Psoas muscle (tissue), 8 donors: ENCODE results near the gene TTYH1. TPM values are rescaled to one million over a fixed set of nuclear protein-coding genes. Genes with fewer than 3 reads are reported as not detected.

Experiments used
- ATAC-seq, 4 donors: fragments of 200-7000 bp; cut with Tn5 transposase; one replicate each; pipeline ENCODE4 v1.9.1; 2020; ENCODE audit warnings: moderate library complexity in 3 of 4, mild to moderate bottlenecking in 2 of 4
- DNase-seq, 2 donors: peaks; one replicate each; pipeline ENCODE4 v3.0.0-alpha.2; 2020
- H3K27ac ChIP-seq: fragments of 200-600 bp; one replicate; pipeline ENCODE4 v1.8.0; 2022
- H3K27me3 ChIP-seq, 3 donors: fragments of 200-600 bp in 1 of 3; one replicate each; pipeline versions ENCODE4 v1.6.1 to v1.8.0; 2013 to 2022; ENCODE audit warnings: low read length in 2 of 3, mild to moderate bottlenecking in 2 of 3, moderate library complexity in 1 of 3; ENCODE audit not compliant: insufficient read depth in 3 of 3
- H3K36me3 ChIP-seq, 2 donors: fragments of 200-600 bp in 1 of 2; one replicate each; pipeline versions ENCODE4 v1.6.1 to v1.8.0; 2013 to 2022; ENCODE audit warnings: low read depth in 1 of 2, mild to moderate bottlenecking in 1 of 2, moderate library complexity in 1 of 2; ENCODE audit not compliant: insufficient read depth in 1 of 2
- H3K4me1 ChIP-seq: fragments of 200-600 bp; one replicate; pipeline ENCODE4 v1.8.0; 2022
- H3K4me3 ChIP-seq: fragments of 200-600 bp; one replicate; pipeline ENCODE4 v1.8.0; 2022; ENCODE audit warnings: mild to moderate bottlenecking
- H3K9me3 ChIP-seq: fragments of 200-600 bp; one replicate; pipeline ENCODE4 v1.8.0; 2022
- CTCF ChIP-seq: fragments of 200-600 bp; IDR thresholded peaks from one replicate; pipeline ENCODE4 v1.8.0; 2022; ENCODE audit warnings: antibody characterized with exemption
- WGBS, 3 donors: extraction: QIAGEN DNeasy Blood & Tissue Kit; methylation state at CpG; one replicate each; pipeline versions ENCODE4 v1.1.6 to v1.1.7; 2013; 5-methylcytosine and 5-hydroxymethylcytosine counted together
- intact Hi-C, 2 donors: fragments of 100-400 bp; cut with DNase I; formaldehyde crosslinking; loops; one replicate each; pipeline versions ENCODE4 v1.11.0 to v1.14.2; 2022
- polyA plus RNA-seq, 3 donors: library from polyadenylated mRNA; stranded (reverse); fragments of 200-250 nt; gene quantifications; one replicate each; pipeline ENCODE4 v1.2.3, GENCODE V29; 2013
- total RNA-seq, 4 donors: library from RNA; stranded (reverse); fragmentation: NEBNext Ultra II Directional in 2 of 4; extraction: Animal tissue kit (Norgen Biotek cat#: 25700) in 2 of 4; gene quantifications; one replicate each; pipeline versions ENCODE4 v1.2.1 to v1.2.4, GENCODE V29; 2021 to 2023
- donor health status: healthy with polysubstance abuse.
- donor health status: DM: no; HTN: no; CAD: no; lungs with moderate emphysema.
- donor health status: Bipolar disorder and iron deficiency.
- donor health status: healthy.
- donor health status: DM: yes; HTN: yes; CAD: no.
- donor health status: DM: no; HTN: no; CAD: no.
- donor health status: DM: no; HTN: no; CAD: no.
- donor health status: DM: yes; HTN: yes; CAD: no.

TTYH1 gene
- total and polyA plus RNA-seq, 7 donors, result 0.34 to 1.9 (median 0.52) TPM; not detected in 1

GRCh38 chr19:54383330-54383729 is 31.9 kb upstream of the TTYH1 start:
- Histone ChIP-seq H3K36me3 (no peaks in the 10 kb centered on the region), H3K27ac (no peak overlapping the region), H3K9me3 (no peaks in the 10 kb centered on the region), H3K4me1 (no peaks in the 10 kb centered on the region), H3K4me3 (no peak overlapping the region), H3K27me3 (peaks cover 0 to 9% (median 2%) of the 10 kb centered on the region in 3 donors)
- no peak for TF ChIP-seq CTCF
- no peak for ATAC-seq
- DNase-seq, result no peak
- intact Hi-C loops, result no loop called here
- 54 to 68% (median 68%) methylated on average over 4 of the region's 4 CpGs for WGBS, 3 donors

GRCh38 chr19:54387991-54388801 is 27.1 kb upstream of the TTYH1 start:
- Histone ChIP-seq H3K9me3 (no peaks in the 10 kb centered on the region), H3K4me3 (peak overlapping the region; percentile 46), H3K27ac (no peak overlapping the region), H3K4me1 (no peaks in the 10 kb centered on the region), H3K36me3 (no peaks in the 10 kb centered on the region), H3K27me3 (peaks cover 0 to 22% (median 3%) of the 10 kb centered on the region in 3 donors)
- DNase-seq, result no peak
- intact Hi-C loops, result loop anchor here in 1 of 2 donors (5.0 kb wide), 1 partner anchor 61 kb away; no protein-coding TSS in a partner anchor
- ATAC-seq, result no peak
- no peak for TF ChIP-seq CTCF
- WGBS, 3 donors, result 2 to 3% (median 2%) methylated on average over 34 to 36 of the region's 36 CpGs

- 32 to 37% (median 34%) methylated on average over 9 of the region's 9 CpGs for WGBS, 3 donors
- Histone ChIP-seq H3K27me3 (peaks cover 0 to 22% (median 5%) of the 10 kb centered on the region in 3 donors), H3K27ac (no peak overlapping the region), H3K4me1 (no peaks in the 10 kb centered on the region), H3K4me3 (peak overlapping the region; percentile 46), H3K9me3 (no peaks in the 10 kb centered on the region), H3K36me3 (no peaks in the 10 kb centered on the region)
- TF ChIP-seq CTCF, result no peak
- DNase-seq (no peak), ATAC-seq (no peak)
- intact Hi-C loops, result loop anchor here in 1 of 2 donors (5.0 kb wide), 1 partner anchor 61 kb away; no protein-coding TSS in a partner anchor
Measured at GRCh38 chr19:54388802-54389139, 26.5 kb upstream of the TTYH1 start.

GRCh38 chr19:54389553-54389952 is 25.7 kb upstream of the TTYH1 start:
- H3K9me3 ChIP-seq, result no peaks in the 10 kb centered on the region
- 65 to 75% (median 69%) methylated on average over 4 of the region's 4 CpGs for WGBS, 3 donors
- H3K27ac ChIP-seq, result no peak overlapping the region
- no peak for TF ChIP-seq CTCF
- no peak overlapping the region for H3K4me3 ChIP-seq
- intact Hi-C loops, result loop anchor here in 1 of 2 donors (5.0 kb wide), 1 partner anchor 62 kb away; no protein-coding TSS in a partner anchor
- H3K27me3 ChIP-seq, result peaks cover 0 to 22% (median 5%) of the 10 kb centered on the region in 3 donors
- no peak for DNase-seq
- no peaks in the 10 kb centered on the region for H3K36me3 ChIP-seq
- ATAC-seq, result no peak
- H3K4me1 ChIP-seq, result no peaks in the 10 kb centered on the region
